A549 (cell line): Measurements from ENCODE around the gene CNTN5. TPM values are rescaled to one million over a fixed set of nuclear protein-coding genes. Genes with fewer than 3 reads are reported as not detected.

Experiments
- ATAC-seq, 2 experiments: fragments of 200-7000 bp in 1 of 2; fragments of >200 bp in 1 of 2; cut with Nextera tagmentation in 1 of 2; cut with Tn5 transposase in 1 of 2; 3 replicates each; pipeline versions ENCODE4 v1.8.0 to v1.9.1; 2018 to 2020; ENCODE audit warnings: mild to moderate bottlenecking in 1 of 2, moderate library complexity in 1 of 2
- CTCF ChIA-PET: fragments of 300-600 bp; sonication (Branson Sonifier 250); formaldehyde crosslinking; extraction: SDS; loops from one replicate; lab custom pipeline; 2021; ENCODE audit warnings: antibody characterized with exemption, inconsistent platforms; lab: Yijun Ruan, JAX
- POLR2A ChIA-PET: fragments of 350-600 bp; formaldehyde crosslinking; extraction: SDS; loops from one replicate; lab custom pipeline; 2021; ENCODE audit warnings: antibody characterized with exemption, inconsistent platforms; lab: Yijun Ruan, JAX
- DNase-seq, 2 experiments: peaks; one replicate each; pipeline versions ENCODE4 v3.0.0 to v3.0.0-alpha.2; 2011 to 2016; ENCODE audit warnings: low read depth in 1 of 2, low spot score in 1 of 2
- FAIRE-seq: peaks from 2 replicates; lab custom pipeline; 2011; peaks lifted over from hg19 to GRCh38; lab: Jason Lieb, UNC
- H3K27ac ChIP-seq, 2 experiments: fragments of >200 bp; sonication (Bioruptor Twin); formaldehyde crosslinking; 3 replicates each; pipeline ENCODE4 v1.5.1; 2016 to 2017
- H3K4me1 ChIP-seq: fragments of >200 bp; sonication (Bioruptor Twin); formaldehyde crosslinking; 3 replicates; pipeline ENCODE4 v1.6.1; 2016
- H3K4me2 ChIP-seq: fragments of >200 bp; sonication (Bioruptor Twin); formaldehyde crosslinking; 3 replicates; pipeline ENCODE4 v1.6.1; 2016
- H3K4me3 ChIP-seq: fragments of >200 bp; sonication (Bioruptor Twin); formaldehyde crosslinking; 3 replicates; pipeline ENCODE4 v1.5.1; 2016
- H3K9me3 ChIP-seq: fragments of >200 bp; sonication (Bioruptor Twin); formaldehyde crosslinking; 3 replicates; pipeline ENCODE4 v1.6.1; 2016
- BHLHE40 ChIP-seq: IDR thresholded peaks from 2 replicates; pipeline ENCODE4 v1.6.1; 2012; ENCODE audit warnings: low read depth, low read length, inconsistent platforms
- CBX8 ChIP-seq: fragments of 200-600 bp; sonication (generic); IDR thresholded peaks from 2 replicates; pipeline ENCODE4 v1.6.1; 2016
- CHD2 ChIP-seq: fragments of 150-350 bp; IDR thresholded peaks from 2 replicates; pipeline ENCODE4 v1.6.1; 2014; ENCODE audit warnings: low read length; ENCODE audit not compliant: partially characterized antibody
- EHF ChIP-seq: fragments of 250-450 bp; sonication (Bioruptor Pico); IDR thresholded peaks from 2 replicates; pipeline ENCODE4 v1.5.0; 2020; ENCODE audit warnings: mild to moderate bottlenecking
- EP300 ChIP-seq, 2 experiments: fragments of >200 bp; sonication (Bioruptor Twin); formaldehyde crosslinking; IDR thresholded peaks; 2 replicates in 1 of 2; 3 replicates in 1 of 2; pipeline ENCODE4 v1.6.1; 2016 to 2017
- FOXS1 ChIP-seq: fragments of 250-450 bp; sonication (Bioruptor Pico); IDR thresholded peaks from 2 replicates; pipeline ENCODE4 v1.5.0; 2020; ENCODE audit warnings: mild to moderate bottlenecking, moderate library complexity
- HEYL ChIP-seq: fragments of 250-450 bp; sonication (Bioruptor Pico); IDR thresholded peaks from 2 replicates; pipeline ENCODE4 v1.8.0; 2021; ENCODE audit warnings: mild to moderate bottlenecking, moderate library complexity
- HOXB13 ChIP-seq: fragments of 250-450 bp; sonication (Bioruptor Pico); IDR thresholded peaks from 2 replicates; pipeline ENCODE4 v1.5.0; 2020; ENCODE audit warnings: low read depth, mild to moderate bottlenecking, moderate library complexity
- JUNB ChIP-seq: fragments of >200 bp; sonication (Bioruptor Twin); formaldehyde crosslinking; IDR thresholded peaks from 2 replicates; pipeline ENCODE4 v1.6.1; 2016
- KDM1A ChIP-seq: fragments of 200-600 bp; sonication (generic); IDR thresholded peaks from 2 replicates; pipeline ENCODE4 v1.6.1; 2016; ENCODE audit warnings: low read depth, mild to moderate bottlenecking
- MAZ ChIP-seq: fragments of 150-350 bp; IDR thresholded peaks from 2 replicates; pipeline ENCODE4 v1.6.1; 2014; ENCODE audit warnings: antibody characterized with exemption, low read depth, low read length, borderline replicate concordance
- MYC ChIP-seq: IDR thresholded peaks from 2 replicates; pipeline ENCODE4 v1.6.1; 2012; ENCODE audit warnings: mild to moderate bottlenecking, inconsistent platforms, low read length, improper control_type of control experiment, borderline replicate concordance
- NFE2L2 ChIP-seq: fragments of 150-350 bp; conservative IDR thresholded peaks from 2 replicates; pipeline ENCODE4 v1.6.1; 2014; ENCODE audit warnings: low read length
- POLR2AphosphoS2 ChIP-seq: conservative IDR thresholded peaks from 2 replicates; pipeline ENCODE4 v1.6.1; 2012; ENCODE audit warnings: low read length, improper control_type of control experiment, inconsistent platforms
- TP53 ChIP-seq: fragments of 250-450 bp; sonication (Bioruptor Pico); IDR thresholded peaks from 2 replicates; pipeline ENCODE4 v1.5.0; 2021; ENCODE audit warnings: mild to moderate bottlenecking, moderate library complexity
- ZC3H11A ChIP-seq: fragments of 450-650 bp; IDR thresholded peaks from 2 replicates; pipeline ENCODE4 v1.6.1; 2014; ENCODE audit warnings: antibody characterized with exemption, mild to moderate bottlenecking
- ZFP36 ChIP-seq: fragments of 450-650 bp; IDR thresholded peaks from 2 replicates; pipeline ENCODE4 v1.6.1; 2014; ENCODE audit warnings: borderline replicate concordance; ENCODE audit not compliant: partially characterized antibody
- ZNF302 ChIP-seq: fragments of 250-450 bp; sonication (Bioruptor Pico); IDR thresholded peaks from 2 replicates; pipeline ENCODE4 v1.9.0; 2021; ENCODE audit warnings: inconsistent platforms, mild to moderate bottlenecking, moderate library complexity
- ZSCAN20 ChIP-seq: fragments of 250-450 bp; sonication (Bioruptor Pico); IDR thresholded peaks from 2 replicates; pipeline ENCODE4 v1.8.0; 2022; ENCODE audit warnings: mild to moderate bottlenecking, moderate library complexity
- WGBS: methylation state at CpG from one replicate; pipeline ENCODE4 v1.1.6; 2017; ENCODE audit errors: missing lambda C conversion rate; 5-methylcytosine and 5-hydroxymethylcytosine counted together
- polyA plus RNA-seq, 4 experiments: library from polyadenylated mRNA; depleted of rRNA in 3 of 4; stranded (reverse); fragments of >200 nt; fragmentation: RNase III in 1 of 4; extraction: RNeasy Plus Mini Kit Qiagen cat#74134 plus additional on column Dnase treatment in 1 of 4; gene quantifications; 2 replicates in 3 of 4; 3 replicates in 1 of 4; pipeline ENCODE4 v1.2.3, GENCODE V29; 2011 to 2017
- TF ChIP-seq, protein P1 (sequence below): fragments of >200 bp; sonication (Bioruptor Twin); formaldehyde crosslinking; IDR thresholded peaks from 3 replicates; pipeline ENCODE4 v1.6.1; 2016
- TF ChIP-seq, protein P2 (sequence below): fragments of >200 bp; sonication (Bioruptor Twin); formaldehyde crosslinking; IDR thresholded peaks from 2 replicates; pipeline ENCODE4 v1.6.1; 2016
- TF ChIP-seq, protein P3 (sequence below): IDR thresholded peaks from 2 replicates; pipeline ENCODE4 v1.6.1; 2012; ENCODE audit warnings: low read depth, borderline replicate concordance
- TF ChIP-seq, protein P4 (sequence below): fragments of 450-650 bp; IDR thresholded peaks from 2 replicates; pipeline ENCODE4 v1.6.1; 2014; ENCODE audit warnings: antibody characterized with exemption
- TF ChIP-seq, protein P5 (sequence below): IDR thresholded peaks from 2 replicates; pipeline ENCODE4 v1.6.1; 2012
- TF ChIP-seq, protein P6 (sequence below): fragments of >200 bp; sonication (Bioruptor Twin); formaldehyde crosslinking; IDR thresholded peaks from 3 replicates; pipeline ENCODE4 v1.5.1; 2016
- TF ChIP-seq, protein P7 (sequence below): fragments of 150-350 bp; IDR thresholded peaks from 2 replicates; pipeline ENCODE4 v1.6.1; 2014; ENCODE audit warnings: low read depth, mild to moderate bottlenecking, low read length
- TF ChIP-seq, protein P8 (sequence below): fragments of 250-450 bp; sonication (Bioruptor Pico); IDR thresholded peaks from 2 replicates; pipeline ENCODE4 v1.5.0; 2020; ENCODE audit warnings: low read depth, mild to moderate bottlenecking, moderate library complexity

Gene CNTN5
- polyA plus RNA-seq, 2 of the 4 experiments (the other 2 are of a cell fraction) = 0.08 TPM; not detected in 1

DNA sequence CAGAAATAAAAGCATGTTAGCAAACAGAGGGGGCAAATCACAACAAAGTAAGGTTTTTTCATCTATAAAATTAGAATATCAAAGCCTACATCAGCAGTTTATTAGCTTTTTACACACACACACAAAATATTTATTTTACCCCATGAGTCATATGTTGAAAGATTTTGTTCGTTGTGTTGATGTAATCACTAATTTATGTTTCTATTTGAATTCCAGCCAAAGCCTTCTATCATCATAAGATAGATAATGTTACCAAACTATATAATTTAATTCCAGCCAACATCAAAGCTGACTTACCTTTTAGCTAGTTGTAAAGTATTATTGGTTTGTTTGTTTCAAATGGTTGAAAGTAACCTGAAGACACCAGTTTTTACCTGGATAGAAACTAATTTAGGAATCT is 1208.3 kb downstream of the CNTN5 start:
- Histone ChIP-seq H3K27ac (no peak overlapping the region), H3K4me3 (no peak overlapping the region), H3K9me3 (no peaks in the 10 kb centered on the region), H3K4me2 (no peak overlapping the region), H3K4me1 (no peaks in the 10 kb centered on the region)
- ATAC-seq = no peak
- ChIA-PET CTCF (no interaction called here), POLR2A (no interaction called here)
- DNase-seq = no peak
- FAIRE-seq = no peak
- TF ChIP-seq ZC3H11A = no peak
- TF ChIP-seq CHD2 = no peak
- TF ChIP-seq, protein P1, sequence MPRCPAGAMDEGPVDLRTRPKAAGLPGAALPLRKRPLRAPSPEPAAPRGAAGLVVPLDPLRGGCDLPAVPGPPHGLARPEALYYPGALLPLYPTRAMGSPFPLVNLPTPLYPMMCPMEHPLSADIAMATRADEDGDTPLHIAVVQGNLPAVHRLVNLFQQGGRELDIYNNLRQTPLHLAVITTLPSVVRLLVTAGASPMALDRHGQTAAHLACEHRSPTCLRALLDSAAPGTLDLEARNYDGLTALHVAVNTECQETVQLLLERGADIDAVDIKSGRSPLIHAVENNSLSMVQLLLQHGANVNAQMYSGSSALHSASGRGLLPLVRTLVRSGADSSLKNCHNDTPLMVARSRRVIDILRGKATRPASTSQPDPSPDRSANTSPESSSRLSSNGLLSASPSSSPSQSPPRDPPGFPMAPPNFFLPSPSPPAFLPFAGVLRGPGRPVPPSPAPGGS = no peak
- TF ChIP-seq, protein P2, sequence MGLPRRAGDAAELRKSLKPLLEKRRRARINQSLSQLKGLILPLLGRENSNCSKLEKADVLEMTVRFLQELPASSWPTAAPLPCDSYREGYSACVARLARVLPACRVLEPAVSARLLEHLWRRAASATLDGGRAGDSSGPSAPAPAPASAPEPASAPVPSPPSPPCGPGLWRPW = no peak
- no peak for TF ChIP-seq KDM1A
- TF ChIP-seq MYC = no peak
- TF ChIP-seq, protein P3, sequence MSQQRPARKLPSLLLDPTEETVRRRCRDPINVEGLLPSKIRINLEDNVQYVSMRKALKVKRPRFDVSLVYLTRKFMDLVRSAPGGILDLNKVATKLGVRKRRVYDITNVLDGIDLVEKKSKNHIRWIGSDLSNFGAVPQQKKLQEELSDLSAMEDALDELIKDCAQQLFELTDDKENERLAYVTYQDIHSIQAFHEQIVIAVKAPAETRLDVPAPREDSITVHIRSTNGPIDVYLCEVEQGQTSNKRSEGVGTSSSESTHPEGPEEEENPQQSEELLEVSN = no peak
- TF ChIP-seq CBX8 = no peak
- no peak for TF ChIP-seq BHLHE40
- TF ChIP-seq, protein P4, sequence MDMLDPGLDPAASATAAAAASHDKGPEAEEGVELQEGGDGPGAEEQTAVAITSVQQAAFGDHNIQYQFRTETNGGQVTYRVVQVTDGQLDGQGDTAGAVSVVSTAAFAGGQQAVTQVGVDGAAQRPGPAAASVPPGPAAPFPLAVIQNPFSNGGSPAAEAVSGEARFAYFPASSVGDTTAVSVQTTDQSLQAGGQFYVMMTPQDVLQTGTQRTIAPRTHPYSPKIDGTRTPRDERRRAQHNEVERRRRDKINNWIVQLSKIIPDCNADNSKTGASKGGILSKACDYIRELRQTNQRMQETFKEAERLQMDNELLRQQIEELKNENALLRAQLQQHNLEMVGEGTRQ = no peak
- TF ChIP-seq, protein P5, sequence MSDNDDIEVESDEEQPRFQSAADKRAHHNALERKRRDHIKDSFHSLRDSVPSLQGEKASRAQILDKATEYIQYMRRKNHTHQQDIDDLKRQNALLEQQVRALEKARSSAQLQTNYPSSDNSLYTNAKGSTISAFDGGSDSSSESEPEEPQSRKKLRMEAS = no peak
- TF ChIP-seq, protein P6, sequence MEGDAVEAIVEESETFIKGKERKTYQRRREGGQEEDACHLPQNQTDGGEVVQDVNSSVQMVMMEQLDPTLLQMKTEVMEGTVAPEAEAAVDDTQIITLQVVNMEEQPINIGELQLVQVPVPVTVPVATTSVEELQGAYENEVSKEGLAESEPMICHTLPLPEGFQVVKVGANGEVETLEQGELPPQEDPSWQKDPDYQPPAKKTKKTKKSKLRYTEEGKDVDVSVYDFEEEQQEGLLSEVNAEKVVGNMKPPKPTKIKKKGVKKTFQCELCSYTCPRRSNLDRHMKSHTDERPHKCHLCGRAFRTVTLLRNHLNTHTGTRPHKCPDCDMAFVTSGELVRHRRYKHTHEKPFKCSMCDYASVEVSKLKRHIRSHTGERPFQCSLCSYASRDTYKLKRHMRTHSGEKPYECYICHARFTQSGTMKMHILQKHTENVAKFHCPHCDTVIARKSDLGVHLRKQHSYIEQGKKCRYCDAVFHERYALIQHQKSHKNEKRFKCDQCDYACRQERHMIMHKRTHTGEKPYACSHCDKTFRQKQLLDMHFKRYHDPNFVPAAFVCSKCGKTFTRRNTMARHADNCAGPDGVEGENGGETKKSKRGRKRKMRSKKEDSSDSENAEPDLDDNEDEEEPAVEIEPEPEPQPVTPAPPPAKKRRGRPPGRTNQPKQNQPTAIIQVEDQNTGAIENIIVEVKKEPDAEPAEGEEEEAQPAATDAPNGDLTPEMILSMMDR = no peak
- 6% methylated on average over 1 of the region's 1 CpG for WGBS

DNA sequence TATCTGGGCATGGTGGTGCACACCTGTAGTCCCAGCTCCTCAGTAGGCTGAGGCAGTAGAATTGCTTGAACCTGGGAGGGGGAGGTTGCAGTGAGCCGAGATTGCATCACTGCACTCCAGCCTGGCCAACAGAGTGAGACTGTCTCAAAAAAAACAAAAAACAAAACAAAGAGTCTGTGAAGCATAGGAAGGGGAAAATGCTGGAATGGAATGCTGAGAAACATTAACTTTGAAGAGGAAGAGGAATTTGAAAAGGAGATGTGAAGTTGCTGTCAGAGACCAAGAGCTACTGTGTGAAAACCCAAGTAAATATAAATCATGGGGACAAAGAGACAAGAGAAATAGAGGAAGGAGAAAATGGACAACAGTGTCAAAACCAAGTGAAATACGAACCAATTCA is 1211.3 kb downstream of the CNTN5 start:
- WGBS = 0% methylated on average over 2 of the region's 2 CpGs
- ATAC-seq (no peak), DNase-seq (no peak), FAIRE-seq (no peak)
- CTCF ChIA-PET = no interaction called here
- POLR2A ChIA-PET = no interaction called here
- Histone ChIP-seq H3K4me3 (no peak overlapping the region), H3K27ac (no peak overlapping the region), H3K4me1 (no peaks in the 10 kb centered on the region), H3K9me3 (no peaks in the 10 kb centered on the region), H3K4me2 (no peak overlapping the region)
- TF ChIP-seq JUNB (no peak), ZSCAN20 (CRISPR knock-in tag) (no peak), EP300 (IDR thresholded peaks at IDR 0.05) (no peak), KDM1A (no peak), CBX8 (no peak), POLR2AphosphoS2 (no peak), FOXS1 (CRISPR knock-in tag) (no peak), ZNF302 (CRISPR knock-in tag) (no peak), ZFP36 (no peak), EHF (CRISPR knock-in tag) (no peak), HEYL (CRISPR knock-in tag) (no peak), HOXB13 (CRISPR knock-in tag) (no peak), NFE2L2 (no peak), TP53 (CRISPR knock-in tag) (no peak), MAZ (no peak)
- TF ChIP-seq, protein P7, sequence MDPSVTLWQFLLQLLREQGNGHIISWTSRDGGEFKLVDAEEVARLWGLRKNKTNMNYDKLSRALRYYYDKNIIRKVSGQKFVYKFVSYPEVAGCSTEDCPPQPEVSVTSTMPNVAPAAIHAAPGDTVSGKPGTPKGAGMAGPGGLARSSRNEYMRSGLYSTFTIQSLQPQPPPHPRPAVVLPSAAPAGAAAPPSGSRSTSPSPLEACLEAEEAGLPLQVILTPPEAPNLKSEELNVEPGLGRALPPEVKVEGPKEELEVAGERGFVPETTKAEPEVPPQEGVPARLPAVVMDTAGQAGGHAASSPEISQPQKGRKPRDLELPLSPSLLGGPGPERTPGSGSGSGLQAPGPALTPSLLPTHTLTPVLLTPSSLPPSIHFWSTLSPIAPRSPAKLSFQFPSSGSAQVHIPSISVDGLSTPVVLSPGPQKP = no peak
- TF ChIP-seq, protein P1 = no peak
- TF ChIP-seq, protein P8, sequence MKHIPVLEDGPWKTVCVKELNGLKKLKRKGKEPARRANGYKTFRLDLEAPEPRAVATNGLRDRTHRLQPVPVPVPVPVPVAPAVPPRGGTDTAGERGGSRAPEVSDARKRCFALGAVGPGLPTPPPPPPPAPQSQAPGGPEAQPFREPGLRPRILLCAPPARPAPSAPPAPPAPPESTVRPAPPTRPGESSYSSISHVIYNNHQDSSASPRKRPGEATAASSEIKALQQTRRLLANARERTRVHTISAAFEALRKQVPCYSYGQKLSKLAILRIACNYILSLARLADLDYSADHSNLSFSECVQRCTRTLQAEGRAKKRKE (CRISPR knock-in tag) = no peak
- TF ChIP-seq, protein P3 = no peak
